Measurements from ENCODE around the gene ABCC4.

- no peak for TF ChIP-seq CTCF (IDR thresholded peaks at IDR 0.05; ENCODE audit: poor library complexity, severe bottlenecking)
- TF ChIP-seq POLR2AphosphoS5 (IDR thresholded peaks at IDR 0.05): no peak
- no peak for TF ChIP-seq SMC3 (conservative IDR thresholded peaks at IDR 0.05; ENCODE audit: poor library complexity)
- no peak for TF ChIP-seq EP300 (conservative IDR thresholded peaks at IDR 0.05; ENCODE audit: poor library complexity, severe bottlenecking)
- TF ChIP-seq TAF1 (IDR thresholded peaks at IDR 0.05; ENCODE audit: low read depth): no peak
- TF ChIP-seq MXI1 (conservative IDR thresholded peaks at IDR 0.05; ENCODE audit: poor library complexity, severe bottlenecking): no peak
- no peak for TF ChIP-seq EZH2 (IDR thresholded peaks at IDR 0.05; ENCODE audit: borderline replicate concordance, insufficient read depth, low read length, poor library complexity, severe bottlenecking)
These were observed 273.6 kb downstream of the ABCC4 start for GRCh38 chr13:95027638-95028037.

Data from neural cell (in vitro differentiated cells).